HepG2 (cell line): Measurements from ENCODE around the gene CDH23. TPM values are rescaled to one million over a fixed set of nuclear protein-coding genes. Genes with fewer than 3 reads are reported as not detected.

ENCODE experiments used
- ATAC-seq: fragments of 200-7000 bp; cut with Tn5 transposase; 3 replicates; pipeline ENCODE4 v1.9.1; 2020; ENCODE audit warnings: mild to moderate bottlenecking, moderate library complexity
- BruUV-seq: library from RNA; stranded (reverse); fragments of 400-500 nt; replicated peaks from 2 replicates; lab custom pipeline; 2021; lab: Mats Ljungman, UMichigan
- CTCF ChIA-PET: fragments of 300-600 bp; formaldehyde crosslinking; extraction: SDS; loops from one replicate; lab custom pipeline; 2021; ENCODE audit warnings: low total read pairs, inconsistent platforms, low intra/inter-chr PET ratio; lab: Yijun Ruan, JAX
- POLR2A ChIA-PET: fragments of 350-600 bp; sonication (Branson Sonifier 250); formaldehyde crosslinking; loops from one replicate; lab custom pipeline; 2020; ENCODE audit warnings: antibody characterized with exemption, inconsistent platforms; lab: Yijun Ruan, JAX
- DNase-seq: peaks from one replicate; pipeline ENCODE4 v3.0.0-alpha.2; 2015; ENCODE audit warnings: low spot score
- FAIRE-seq: peaks from 3 replicates; lab custom pipeline; 2011; peaks lifted over from hg19 to GRCh38; lab: Jason Lieb, UNC
- H2AFZ ChIP-seq: one replicate; pipeline ENCODE4 v1.6.1; 2011; ENCODE audit warnings: low read length, inconsistent platforms
- H3K27ac ChIP-seq: fragments of 300-600 bp; 3 replicates; pipeline ENCODE4 v1.8.0; 2011; ENCODE audit warnings: mixed run types, mild to moderate bottlenecking, mixed read lengths, low read length, inconsistent platforms; ENCODE audit not compliant: insufficient read depth; ENCODE audit errors: extremely low read length
- H3K27me3 ChIP-seq, 2 experiments: fragments of 200-600 bp in 1 of 2; 2 replicates in 1 of 2; 3 replicates in 1 of 2; pipeline versions ENCODE4 v1.6.0 to v1.8.0; 2011; ENCODE audit warnings: low read length in 2 of 2, mild to moderate bottlenecking in 2 of 2, moderate library complexity in 2 of 2, inconsistent platforms in 1 of 2; ENCODE audit not compliant: insufficient read depth in 2 of 2, control insufficient read depth in 1 of 2
- H3K36me3 ChIP-seq, 2 experiments: fragments of 200-600 bp in 1 of 2; replicated peaks in 1 of 2; 2 replicates in 1 of 2; 3 replicates in 1 of 2; pipeline versions ENCODE4 v1.5.1 to v1.8.0; 2011; ENCODE audit warnings: low read length in 2 of 2, inconsistent platforms in 1 of 2; ENCODE audit not compliant: insufficient read depth in 2 of 2, control insufficient read depth in 1 of 2
- H3K4me1 ChIP-seq: 2 replicates; pipeline ENCODE4 v1.5.1; 2012; ENCODE audit warnings: low read length, inconsistent platforms; ENCODE audit not compliant: insufficient read depth
- H3K4me2 ChIP-seq: 2 replicates; pipeline ENCODE4 v1.6.0; 2011; ENCODE audit warnings: low read depth, low read length, inconsistent platforms
- H3K4me3 ChIP-seq, 3 experiments: fragments of 200-600 bp in 1 of 3; sonication (generic), shearing (Covaris generic) in 1 of 3; replicated peaks in 1 of 3; 2 replicates each; pipeline ENCODE4 v1.5.1; 2011 to 2016; ENCODE audit warnings: low read length in 3 of 3, inconsistent platforms in 2 of 3, low read depth in 2 of 3, mild to moderate bottlenecking in 2 of 3, control low read depth in 1 of 3, mixed read lengths in 1 of 3; ENCODE audit not compliant: insufficient read depth in 1 of 3
- H3K79me2 ChIP-seq: one replicate; pipeline ENCODE4 v1.6.1; 2011; ENCODE audit warnings: low read length, inconsistent platforms; ENCODE audit not compliant: insufficient read depth
- H3K9ac ChIP-seq: 2 replicates; pipeline ENCODE4 v1.6.0; 2011; ENCODE audit warnings: mild to moderate bottlenecking, low read depth, low read length, inconsistent platforms; ENCODE audit not compliant: insufficient read depth
- H3K9me3 ChIP-seq: 2 replicates; pipeline ENCODE4 v1.5.1; 2012; ENCODE audit warnings: mild to moderate bottlenecking, low read length
- H4K20me1 ChIP-seq: 2 replicates; pipeline ENCODE4 v1.6.0; 2011; ENCODE audit warnings: inconsistent platforms, mild to moderate bottlenecking, low read length, moderate library complexity; ENCODE audit not compliant: insufficient read depth
- FOXA3 ChIP-seq: IDR thresholded peaks from 2 replicates; pipeline ENCODE4 v1.6.1; 2016; ENCODE audit warnings: missing genetic modification reagents, missing compliant biosample characterization
- MXD4 ChIP-seq: IDR thresholded peaks from 2 replicates; pipeline ENCODE4 v1.6.1; 2016; ENCODE audit warnings: mild to moderate bottlenecking, missing biosample characterization, missing genetic modification reagents
- RBM22 ChIP-seq: fragments of 200-400 bp; formaldehyde crosslinking; optimal IDR thresholded peaks from 2 replicates; pipeline ENCODE3; 2017; ENCODE audit warnings: mild to moderate bottlenecking, low read length, moderate library complexity
- SAFB2 ChIP-seq: sonication (generic); formaldehyde crosslinking; IDR thresholded peaks from 2 replicates; pipeline ENCODE4 v1.5.1; 2020; ENCODE audit warnings: missing genetic modification reagents, low read depth, mild to moderate bottlenecking, borderline replicate concordance
- WIZ ChIP-seq: sonication (generic); formaldehyde crosslinking; IDR thresholded peaks from 2 replicates; pipeline ENCODE4 v1.5.1; 2020; ENCODE audit warnings: mild to moderate bottlenecking, missing genetic modification reagents
- ZNF615 ChIP-seq: sonication (generic); formaldehyde crosslinking; IDR thresholded peaks from 2 replicates; pipeline ENCODE4 v1.5.0; 2020; ENCODE audit warnings: mild to moderate bottlenecking, missing genetic modification reagents, borderline replicate concordance
- ZNF616 ChIP-seq: sonication (generic); formaldehyde crosslinking; IDR thresholded peaks from 2 replicates; pipeline ENCODE4 v1.5.0; 2020; ENCODE audit warnings: low read depth, mild to moderate bottlenecking, missing genetic modification reagents
- ZNF816 ChIP-seq: sonication (generic); formaldehyde crosslinking; IDR thresholded peaks from 2 replicates; pipeline ENCODE4 v1.8.0; 2022; ENCODE audit warnings: missing genetic modification reagents, mild to moderate bottlenecking, borderline replicate concordance
- WGBS: methylation state at CpG from one replicate; pipeline ENCODE4 v1.1.6; 2017; ENCODE audit warnings: low lambda C conversion rate; 5-methylcytosine and 5-hydroxymethylcytosine counted together
- in situ Hi-C: cut with HindIII; loops from 2 replicates; pipeline ENCODE4 v1.10.0; 2017; ENCODE audit warnings: low pct_unique_long_range_greater_than_20kb; ENCODE audit not compliant: extremely low pct_ligation_motif_present
- intact Hi-C: fragments of 100-400 bp; cut with micrococcal nuclease; formaldehyde crosslinking; loops from one replicate; pipeline ENCODE4 v1.10.0; 2022; ENCODE audit not compliant: unreplicated experiment
- polyA plus RNA-seq, 8 experiments: library from polyadenylated mRNA; depleted of rRNA in 3 of 8; stranded (reverse) in 7 of 8; unstranded in 1 of 8; fragments of >200 nt; fragmentation: Illumina TruSeq in 4 of 8; extraction: Trizol in 4 of 8; gene quantifications; 2 replicates each; pipeline versions ENCODE4 v1.2.1 to v1.2.3, GENCODE V29; 2011 to 2016; ENCODE audit warnings: low read depth in 4 of 8, missing spikeins in 1 of 8, mixed read lengths in 1 of 8; ENCODE audit not compliant: insufficient read depth in 1 of 8
- total RNA-seq, 5 experiments: library from RNA; depleted of rRNA; stranded (reverse); fragments of >200 nt; fragmentation: Illumina TruSeq; extraction: Trizol; gene quantifications; 2 replicates each; pipeline ENCODE4 v1.2.3, GENCODE V29; 2016; ENCODE audit warnings: low read depth in 1 of 5
- TF ChIP-seq, protein P1 (sequence below): sonication (generic); formaldehyde crosslinking; IDR thresholded peaks from 2 replicates; pipeline ENCODE4 v1.5.0; 2020; ENCODE audit warnings: mild to moderate bottlenecking, missing genetic modification reagents, moderate library complexity
- TF ChIP-seq, protein P2 (sequence below): fragments of 450-650 bp; IDR thresholded peaks from 2 replicates; pipeline ENCODE4 v1.6.1; 2017; ENCODE audit warnings: mild to moderate bottlenecking
- TF ChIP-seq, protein P3 (sequence below): sonication (generic); formaldehyde crosslinking; IDR thresholded peaks from 2 replicates; pipeline ENCODE4 v1.4.0; 2020; ENCODE audit warnings: mild to moderate bottlenecking, missing genetic modification reagents, borderline replicate concordance
- TF ChIP-seq, protein P4 (sequence below): sonication (generic); formaldehyde crosslinking; IDR thresholded peaks from 2 replicates; pipeline ENCODE4 v1.4.0; 2020; ENCODE audit warnings: missing genetic modification reagents, borderline replicate concordance
- TF ChIP-seq, protein P5 (sequence below): sonication (generic); formaldehyde crosslinking; IDR thresholded peaks from 2 replicates; pipeline ENCODE4 v1.4.0; 2020; ENCODE audit warnings: missing genetic modification reagents, borderline replicate concordance

Gene CDH23
- total and polyA plus RNA-seq, 2 of the 13 experiments (the other 11 are each of a cell fraction or from before 2014, with no cell fraction given) = 0.13 TPM; not detected in 1

DNA sequence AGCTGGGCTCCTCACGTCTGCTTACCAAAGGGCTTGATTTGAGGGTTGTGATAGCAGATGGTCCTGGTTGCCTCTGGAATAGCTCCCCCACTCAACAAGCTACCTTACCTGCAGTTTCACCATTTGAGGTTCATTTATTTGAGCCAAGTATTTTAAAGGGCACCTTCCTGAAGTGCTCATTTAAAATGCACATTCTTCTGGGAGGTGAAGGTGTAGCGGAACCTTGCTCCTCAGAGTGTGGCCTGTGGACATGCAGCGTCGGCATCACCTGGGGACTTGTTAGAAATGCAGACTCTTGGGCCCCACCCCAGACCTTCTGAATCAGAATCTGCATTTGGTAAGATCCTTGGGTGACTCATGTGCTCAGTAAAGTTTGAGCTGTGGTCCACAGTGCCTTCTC is 2.3 kb downstream of the CDH23 start:
- CTCF ChIA-PET = no interaction called here
- in situ Hi-C loops (no loop called here), intact Hi-C loops (no loop called here)
- ATAC-seq = no peak
- WGBS = 66% methylated on average over 4 of the region's 4 CpGs
- Histone ChIP-seq H3K4me1 (no peaks in the 10 kb centered on the region), H3K4me2 (no peak overlapping the region), H3K9ac (no peak overlapping the region), H3K79me2 (no peaks in the 10 kb centered on the region), H3K27ac (no peak overlapping the region), H2AFZ (no peak overlapping the region), H3K4me3 (no peak overlapping the region), H4K20me1 (no peaks in the 10 kb centered on the region), H3K9me3 (no peaks in the 10 kb centered on the region), H3K27me3 (peaks cover 12 to 47% of the 10 kb centered on the region in 2 experiments; a peak in 3 of 5 replicates), H3K36me3 (no peaks in the 10 kb centered on the region)
- no TSS peak for BruUV-seq
- no peak for FAIRE-seq
- no peak for DNase-seq
- POLR2A ChIA-PET = no interaction called here
- TF ChIP-seq ZNF616 (CRISPR knock-in tag) (no peak), WIZ (CRISPR knock-in tag) (no peak), ZNF816 (no peak), ZNF615 (CRISPR knock-in tag) (no peak), RBM22 (no peak), FOXA3 (no peak), SAFB2 (CRISPR knock-in tag) (no peak), MXD4 (no peak)
- TF ChIP-seq, protein P1, sequence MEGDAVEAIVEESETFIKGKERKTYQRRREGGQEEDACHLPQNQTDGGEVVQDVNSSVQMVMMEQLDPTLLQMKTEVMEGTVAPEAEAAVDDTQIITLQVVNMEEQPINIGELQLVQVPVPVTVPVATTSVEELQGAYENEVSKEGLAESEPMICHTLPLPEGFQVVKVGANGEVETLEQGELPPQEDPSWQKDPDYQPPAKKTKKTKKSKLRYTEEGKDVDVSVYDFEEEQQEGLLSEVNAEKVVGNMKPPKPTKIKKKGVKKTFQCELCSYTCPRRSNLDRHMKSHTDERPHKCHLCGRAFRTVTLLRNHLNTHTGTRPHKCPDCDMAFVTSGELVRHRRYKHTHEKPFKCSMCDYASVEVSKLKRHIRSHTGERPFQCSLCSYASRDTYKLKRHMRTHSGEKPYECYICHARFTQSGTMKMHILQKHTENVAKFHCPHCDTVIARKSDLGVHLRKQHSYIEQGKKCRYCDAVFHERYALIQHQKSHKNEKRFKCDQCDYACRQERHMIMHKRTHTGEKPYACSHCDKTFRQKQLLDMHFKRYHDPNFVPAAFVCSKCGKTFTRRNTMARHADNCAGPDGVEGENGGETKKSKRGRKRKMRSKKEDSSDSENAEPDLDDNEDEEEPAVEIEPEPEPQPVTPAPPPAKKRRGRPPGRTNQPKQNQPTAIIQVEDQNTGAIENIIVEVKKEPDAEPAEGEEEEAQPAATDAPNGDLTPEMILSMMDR = no peak
- TF ChIP-seq, protein P2, sequence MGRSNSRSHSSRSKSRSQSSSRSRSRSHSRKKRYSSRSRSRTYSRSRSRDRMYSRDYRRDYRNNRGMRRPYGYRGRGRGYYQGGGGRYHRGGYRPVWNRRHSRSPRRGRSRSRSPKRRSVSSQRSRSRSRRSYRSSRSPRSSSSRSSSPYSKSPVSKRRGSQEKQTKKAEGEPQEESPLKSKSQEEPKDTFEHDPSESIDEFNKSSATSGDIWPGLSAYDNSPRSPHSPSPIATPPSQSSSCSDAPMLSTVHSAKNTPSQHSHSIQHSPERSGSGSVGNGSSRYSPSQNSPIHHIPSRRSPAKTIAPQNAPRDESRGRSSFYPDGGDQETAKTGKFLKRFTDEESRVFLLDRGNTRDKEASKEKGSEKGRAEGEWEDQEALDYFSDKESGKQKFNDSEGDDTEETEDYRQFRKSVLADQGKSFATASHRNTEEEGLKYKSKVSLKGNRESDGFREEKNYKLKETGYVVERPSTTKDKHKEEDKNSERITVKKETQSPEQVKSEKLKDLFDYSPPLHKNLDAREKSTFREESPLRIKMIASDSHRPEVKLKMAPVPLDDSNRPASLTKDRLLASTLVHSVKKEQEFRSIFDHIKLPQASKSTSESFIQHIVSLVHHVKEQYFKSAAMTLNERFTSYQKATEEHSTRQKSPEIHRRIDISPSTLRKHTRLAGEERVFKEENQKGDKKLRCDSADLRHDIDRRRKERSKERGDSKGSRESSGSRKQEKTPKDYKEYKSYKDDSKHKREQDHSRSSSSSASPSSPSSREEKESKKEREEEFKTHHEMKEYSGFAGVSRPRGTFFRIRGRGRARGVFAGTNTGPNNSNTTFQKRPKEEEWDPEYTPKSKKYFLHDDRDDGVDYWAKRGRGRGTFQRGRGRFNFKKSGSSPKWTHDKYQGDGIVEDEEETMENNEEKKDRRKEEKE = no peak
- TF ChIP-seq, protein P3, sequence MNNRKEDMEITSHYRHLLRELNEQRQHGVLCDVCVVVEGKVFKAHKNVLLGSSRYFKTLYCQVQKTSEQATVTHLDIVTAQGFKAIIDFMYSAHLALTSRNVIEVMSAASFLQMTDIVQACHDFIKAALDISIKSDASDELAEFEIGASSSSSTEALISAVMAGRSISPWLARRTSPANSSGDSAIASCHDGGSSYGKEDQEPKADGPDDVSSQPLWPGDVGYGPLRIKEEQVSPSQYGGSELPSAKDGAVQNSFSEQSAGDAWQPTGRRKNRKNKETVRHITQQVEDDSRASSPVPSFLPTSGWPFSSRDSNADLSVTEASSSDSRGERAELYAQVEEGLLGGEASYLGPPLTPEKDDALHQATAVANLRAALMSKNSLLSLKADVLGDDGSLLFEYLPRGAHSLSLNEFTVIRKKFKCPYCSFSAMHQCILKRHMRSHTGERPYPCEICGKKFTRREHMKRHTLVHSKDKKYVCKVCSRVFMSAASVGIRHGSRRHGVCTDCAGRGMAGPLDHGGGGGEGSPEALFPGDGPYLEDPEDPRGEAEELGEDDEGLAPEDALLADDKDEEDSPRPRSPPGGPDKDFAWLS (CRISPR knock-in tag) = no peak
- TF ChIP-seq, protein P4, sequence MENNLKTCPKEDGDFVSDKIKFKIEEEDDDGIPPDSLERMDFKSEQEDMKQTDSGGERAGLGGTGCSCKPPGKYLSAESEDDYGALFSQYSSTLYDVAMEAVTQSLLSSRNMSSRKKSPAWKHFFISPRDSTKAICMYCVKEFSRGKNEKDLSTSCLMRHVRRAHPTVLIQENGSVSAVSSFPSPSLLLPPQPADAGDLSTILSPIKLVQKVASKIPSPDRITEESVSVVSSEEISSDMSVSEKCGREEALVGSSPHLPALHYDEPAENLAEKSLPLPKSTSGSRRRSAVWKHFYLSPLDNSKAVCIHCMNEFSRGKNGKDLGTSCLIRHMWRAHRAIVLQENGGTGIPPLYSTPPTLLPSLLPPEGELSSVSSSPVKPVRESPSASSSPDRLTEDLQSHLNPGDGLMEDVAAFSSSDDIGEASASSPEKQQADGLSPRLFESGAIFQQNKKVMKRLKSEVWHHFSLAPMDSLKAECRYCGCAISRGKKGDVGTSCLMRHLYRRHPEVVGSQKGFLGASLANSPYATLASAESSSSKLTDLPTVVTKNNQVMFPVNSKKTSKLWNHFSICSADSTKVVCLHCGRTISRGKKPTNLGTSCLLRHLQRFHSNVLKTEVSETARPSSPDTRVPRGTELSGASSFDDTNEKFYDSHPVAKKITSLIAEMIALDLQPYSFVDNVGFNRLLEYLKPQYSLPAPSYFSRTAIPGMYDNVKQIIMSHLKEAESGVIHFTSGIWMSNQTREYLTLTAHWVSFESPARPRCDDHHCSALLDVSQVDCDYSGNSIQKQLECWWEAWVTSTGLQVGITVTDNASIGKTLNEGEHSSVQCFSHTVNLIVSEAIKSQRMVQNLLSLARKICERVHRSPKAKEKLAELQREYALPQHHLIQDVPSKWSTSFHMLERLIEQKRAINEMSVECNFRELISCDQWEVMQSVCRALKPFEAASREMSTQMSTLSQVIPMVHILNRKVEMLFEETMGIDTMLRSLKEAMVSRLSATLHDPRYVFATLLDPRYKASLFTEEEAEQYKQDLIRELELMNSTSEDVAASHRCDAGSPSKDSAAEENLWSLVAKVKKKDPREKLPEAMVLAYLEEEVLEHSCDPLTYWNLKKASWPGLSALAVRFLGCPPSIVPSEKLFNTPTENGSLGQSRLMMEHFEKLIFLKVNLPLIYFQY (CRISPR knock-in tag) = no peak
- TF ChIP-seq, protein P5, sequence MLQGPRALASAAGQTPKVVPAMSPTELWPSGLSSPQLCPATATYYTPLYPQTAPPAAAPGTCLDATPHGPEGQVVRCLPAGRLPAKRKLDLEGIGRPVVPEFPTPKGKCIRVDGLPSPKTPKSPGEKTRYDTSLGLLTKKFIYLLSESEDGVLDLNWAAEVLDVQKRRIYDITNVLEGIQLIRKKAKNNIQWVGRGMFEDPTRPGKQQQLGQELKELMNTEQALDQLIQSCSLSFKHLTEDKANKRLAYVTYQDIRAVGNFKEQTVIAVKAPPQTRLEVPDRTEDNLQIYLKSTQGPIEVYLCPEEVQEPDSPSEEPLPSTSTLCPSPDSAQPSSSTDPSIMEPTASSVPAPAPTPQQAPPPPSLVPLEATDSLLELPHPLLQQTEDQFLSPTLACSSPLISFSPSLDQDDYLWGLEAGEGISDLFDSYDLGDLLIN = no peak
